HG03442 (cell line): ENCODE results near the gene WDFY2.
A peak's percentile ranks its signal among the peaks of the same experiment; 100 is the strongest.

Source experiments
- ATAC-seq: cut with Tn5 transposase; IDR thresholded peaks from one replicate; pipeline ENCODE4 v1.9.1; 2021; ENCODE audit warnings: mild to moderate bottlenecking, moderate library complexity; ENCODE audit not compliant: unreplicated experiment

WDFY2 gene

DNA sequence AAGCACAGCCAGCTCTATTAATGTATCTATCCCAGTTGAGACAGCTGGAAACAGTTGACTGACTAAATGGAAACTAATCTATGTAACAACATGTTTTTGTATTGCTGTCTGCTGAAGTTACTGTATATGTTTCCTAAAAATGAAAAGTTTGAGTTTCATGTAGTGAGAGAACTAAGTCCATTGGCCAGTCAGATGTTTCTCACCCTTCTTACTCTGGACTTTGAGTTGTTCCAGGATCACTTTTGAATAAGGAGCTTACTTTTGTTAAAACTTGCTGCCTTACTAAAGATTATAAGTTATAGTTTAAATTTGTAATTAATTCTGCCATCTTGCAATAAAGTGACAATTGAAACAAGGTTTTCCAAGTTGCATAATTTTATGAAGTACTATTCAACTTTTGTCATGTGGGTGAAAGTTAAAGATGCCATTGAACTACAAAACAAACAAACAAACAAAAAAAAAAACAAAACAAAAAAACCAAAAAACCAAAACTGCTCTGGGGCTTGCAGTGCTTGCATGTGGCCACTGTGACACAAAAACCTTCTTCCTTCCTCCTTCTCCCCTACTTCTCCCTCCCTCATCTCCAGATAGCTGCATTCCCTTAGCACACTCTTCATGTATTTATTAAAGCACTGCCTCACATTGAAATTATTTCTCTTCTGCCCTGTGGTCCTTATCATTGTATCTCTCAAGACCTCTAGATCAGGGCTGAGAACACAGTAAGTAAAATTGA is 15.3 kb downstream of the WDFY2 start:
- ATAC-seq = no peak

DNA sequence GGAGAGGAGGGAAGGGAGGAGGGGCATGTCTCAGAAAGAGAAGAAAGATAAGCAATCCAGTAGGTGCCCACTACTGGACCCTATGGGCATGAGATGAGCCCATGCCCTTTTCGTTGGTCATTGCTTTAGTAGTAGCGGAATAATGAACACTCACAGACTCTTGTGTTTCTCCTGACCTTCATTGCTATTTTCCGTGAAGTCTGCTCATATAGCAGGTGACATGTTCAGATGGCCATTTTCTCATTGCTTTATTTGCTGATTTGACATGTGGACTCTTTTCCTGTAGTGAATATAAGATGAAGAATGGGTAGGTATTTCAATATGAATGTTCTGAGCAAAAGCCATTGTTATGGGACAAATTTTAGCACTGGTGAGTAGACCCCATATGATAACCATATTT is 16.4 kb downstream of the WDFY2 start:
- ATAC-seq = no peak

GRCh38 chr13:51601601-51602565 is 17.6 kb downstream of the WDFY2 start:
- no peak for ATAC-seq

DNA sequence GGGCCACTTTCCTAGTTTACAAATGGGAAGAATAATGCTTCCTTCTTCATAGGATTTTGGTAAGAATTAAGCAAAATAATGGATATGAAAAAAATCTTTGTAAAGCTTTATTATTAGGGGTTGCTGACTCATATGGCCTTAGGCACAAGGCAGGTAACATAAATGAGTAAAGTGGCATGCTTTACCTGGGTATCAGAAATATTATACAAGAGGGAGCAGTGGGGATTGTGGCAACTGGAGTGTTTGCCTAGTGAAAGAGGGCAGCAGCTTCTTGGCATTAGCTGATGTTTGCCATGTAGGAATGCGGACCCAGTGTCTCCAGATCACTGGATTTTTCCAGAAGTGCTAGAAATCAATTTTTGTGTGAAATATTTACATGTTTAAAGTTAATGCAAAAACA is 19.5 kb downstream of the WDFY2 start:
- ATAC-seq = no peak

DNA sequence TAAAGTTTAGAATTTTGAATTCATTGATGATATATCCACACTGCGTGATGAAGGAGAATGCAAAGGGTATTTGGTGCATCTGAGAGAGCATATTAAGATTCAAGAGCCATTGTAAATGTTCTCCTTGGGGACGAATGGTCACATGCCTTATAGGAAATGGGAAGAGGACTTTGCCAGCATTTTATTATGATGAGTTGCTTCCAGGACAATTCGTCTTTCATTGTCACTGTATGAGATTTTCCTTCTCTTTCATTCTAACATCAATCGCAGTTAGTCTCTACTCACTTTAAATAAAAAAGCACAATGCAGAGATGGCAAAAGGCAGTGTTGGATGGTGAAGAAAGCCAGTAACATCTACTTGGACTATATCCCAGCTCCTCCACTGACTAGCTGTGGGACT is 21.4 kb downstream of the WDFY2 start:
- no peak for ATAC-seq

- ATAC-seq = no peak
Measured at GRCh38 chr13:51607165-51607564, 22.9 kb downstream of the WDFY2 start.

DNA sequence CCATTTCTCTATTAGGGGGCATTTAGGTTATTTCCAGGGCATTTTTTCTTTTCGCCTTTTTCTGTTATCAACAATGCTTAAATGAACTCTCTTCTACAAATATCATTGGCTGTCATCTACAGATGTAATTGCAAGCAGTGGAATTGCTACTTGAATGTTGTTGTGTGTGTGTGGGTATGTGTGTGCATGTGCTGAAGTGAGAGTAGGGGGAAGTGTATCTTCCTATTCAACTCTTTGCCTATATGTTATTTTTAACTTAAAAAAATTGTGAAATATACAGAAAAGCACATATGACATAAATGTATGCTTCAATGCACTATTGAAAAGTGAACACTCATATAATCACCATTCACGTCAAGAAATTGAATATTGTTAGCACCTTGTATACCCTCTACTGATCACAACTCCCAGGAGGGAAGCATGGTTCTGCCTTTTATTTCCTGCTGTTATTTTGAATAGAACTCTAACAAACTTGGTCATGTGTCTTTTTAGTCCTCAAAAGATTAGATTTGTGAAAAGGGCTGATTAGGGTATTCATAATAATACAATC is 24.7 kb downstream of the WDFY2 start:
- no peak for ATAC-seq

DNA sequence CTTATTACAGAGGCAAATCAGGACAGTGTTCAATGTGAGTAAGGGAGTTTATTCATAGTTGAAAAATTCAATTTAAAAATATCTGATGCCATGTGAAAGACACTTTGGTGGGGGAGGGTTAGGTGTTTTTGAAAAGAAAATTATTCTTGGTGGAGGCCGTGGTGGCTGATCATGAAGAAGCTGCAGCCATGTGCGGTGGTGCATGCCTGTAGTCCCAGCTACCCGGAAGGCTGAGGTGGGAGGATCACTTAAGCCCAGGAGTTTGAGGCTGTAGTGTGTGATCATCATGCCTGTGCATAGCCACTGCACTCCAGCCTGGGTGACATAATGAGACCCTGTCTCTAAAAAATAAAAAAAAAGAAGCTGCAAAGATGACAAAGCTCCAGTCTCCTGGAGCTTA is 28.6 kb downstream of the WDFY2 start:
- no peak for ATAC-seq

- ATAC-seq = no peak
Measured at GRCh38 chr13:51613535-51613934, 29.3 kb downstream of the WDFY2 start.

DNA sequence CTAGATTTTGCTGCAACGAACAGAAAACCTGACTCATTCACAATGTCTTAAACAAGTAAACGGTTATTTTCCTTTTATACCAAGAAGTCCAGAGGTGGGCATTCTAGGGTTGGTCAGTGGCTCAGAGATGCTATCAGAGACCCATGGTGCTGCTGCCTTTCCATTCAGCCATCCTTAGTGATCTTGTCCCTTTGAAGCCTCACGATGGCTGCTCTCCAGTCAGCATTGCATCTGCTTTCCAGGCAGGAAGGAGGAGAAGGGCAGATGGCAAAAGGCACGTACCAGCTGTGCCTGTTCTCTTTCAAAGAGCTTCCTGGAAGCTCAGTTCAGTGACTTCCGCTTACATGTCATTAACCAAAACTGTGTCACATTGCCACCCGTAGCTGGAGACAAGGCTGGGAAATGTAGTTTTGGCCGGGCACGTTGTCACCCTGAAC is 30.1 kb downstream of the WDFY2 start:
- ATAC-seq = peak; percentile 81

DNA sequence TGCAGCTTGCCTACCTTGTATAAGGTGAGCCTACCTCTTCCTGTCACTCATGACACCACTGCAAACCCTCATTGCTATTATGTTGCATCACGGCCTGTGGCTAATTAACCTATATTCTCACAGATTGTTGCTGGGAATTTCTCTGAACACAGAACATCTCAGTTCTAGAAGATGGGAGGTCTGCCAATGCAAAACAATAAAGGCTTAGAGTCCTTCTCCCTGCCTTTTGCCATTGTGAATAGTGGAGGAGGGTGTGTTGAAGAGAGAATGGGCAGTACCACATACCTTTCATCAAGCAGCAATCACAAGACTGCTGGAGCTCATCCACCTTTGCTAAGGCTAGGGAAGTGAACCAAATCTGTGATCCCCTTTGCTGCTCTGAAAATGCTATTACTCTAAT is 34.4 kb downstream of the WDFY2 start:
- ATAC-seq = no peak

DNA sequence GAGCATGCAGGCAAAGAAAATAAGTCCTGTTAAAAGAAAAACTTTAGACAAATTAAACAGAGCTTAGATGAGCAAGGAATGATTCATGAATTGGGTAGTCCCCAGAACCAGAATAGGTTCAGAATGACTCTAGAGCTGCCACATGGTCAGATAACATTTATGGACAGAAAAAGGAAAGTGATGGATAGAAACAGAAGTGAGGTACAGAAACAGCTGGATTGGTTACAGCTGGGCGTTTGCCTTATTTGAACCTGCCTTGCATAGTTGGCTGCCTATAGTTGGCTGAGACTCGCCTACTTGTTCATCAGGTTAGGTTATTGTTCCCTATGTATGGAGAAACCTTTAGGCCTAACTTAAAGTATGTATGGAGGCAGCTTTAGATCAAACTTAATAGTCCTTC is 35.4 kb downstream of the WDFY2 start:
- ATAC-seq = peak; percentile 48

DNA sequence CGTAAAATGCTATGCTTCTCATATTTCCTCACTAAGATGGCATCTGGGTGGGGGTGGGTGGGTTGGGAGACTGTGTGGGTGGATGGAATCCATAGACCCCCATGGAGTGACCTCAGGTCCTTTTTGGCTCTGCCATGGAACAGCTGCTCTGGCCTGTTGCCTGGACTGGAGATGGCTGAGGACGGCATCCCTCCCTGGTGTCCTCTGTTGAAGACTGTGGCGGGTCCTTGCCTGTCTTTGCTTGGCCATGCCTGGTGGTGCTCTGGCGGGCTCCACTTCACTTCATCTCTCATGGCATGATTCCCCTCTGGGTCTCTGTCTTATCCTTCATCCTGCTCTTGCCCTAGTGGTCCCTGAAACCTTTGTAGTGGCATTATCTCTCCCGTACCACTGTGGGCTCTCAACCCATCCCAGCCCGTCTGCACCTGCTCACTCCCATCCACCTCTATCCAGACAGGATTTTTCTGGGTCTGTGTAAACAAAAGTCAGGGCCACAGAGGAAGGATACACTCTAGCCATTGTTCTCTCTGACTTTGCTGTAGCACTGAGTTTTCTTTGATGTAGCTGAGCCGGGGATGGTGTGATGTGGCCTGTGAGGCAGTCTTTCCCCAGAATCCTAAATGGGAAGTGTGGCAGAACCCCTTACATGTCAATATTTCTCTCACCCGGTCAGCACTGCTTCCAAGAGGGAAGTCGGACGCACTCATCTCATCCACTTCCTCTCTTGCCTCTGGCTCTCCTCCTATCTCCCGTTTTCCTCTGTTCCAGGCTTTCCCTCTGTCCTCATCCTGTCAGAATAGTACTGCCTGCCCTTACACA is 36.1 kb downstream of the WDFY2 start:
- no peak for ATAC-seq

DNA sequence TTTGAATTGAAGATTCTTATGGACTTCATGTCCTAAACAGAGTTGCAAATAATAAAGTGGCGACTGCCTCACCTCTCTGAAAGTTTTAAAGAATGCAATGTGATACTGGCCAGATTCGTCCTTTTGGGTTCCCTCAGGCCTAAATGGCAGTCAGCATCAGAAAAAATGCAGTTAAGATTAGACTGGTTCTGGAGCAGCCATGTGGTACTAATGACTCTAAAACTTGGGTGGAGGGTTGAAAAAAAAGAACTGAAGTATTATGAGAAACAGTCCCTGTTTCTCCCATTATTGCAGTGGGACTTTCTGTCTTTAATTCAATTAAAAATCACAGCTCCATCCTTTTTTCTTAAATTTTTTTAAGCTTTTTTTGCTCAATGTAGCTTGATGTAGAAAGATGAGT is 37.3 kb downstream of the WDFY2 start:
- ATAC-seq = no peak

DNA sequence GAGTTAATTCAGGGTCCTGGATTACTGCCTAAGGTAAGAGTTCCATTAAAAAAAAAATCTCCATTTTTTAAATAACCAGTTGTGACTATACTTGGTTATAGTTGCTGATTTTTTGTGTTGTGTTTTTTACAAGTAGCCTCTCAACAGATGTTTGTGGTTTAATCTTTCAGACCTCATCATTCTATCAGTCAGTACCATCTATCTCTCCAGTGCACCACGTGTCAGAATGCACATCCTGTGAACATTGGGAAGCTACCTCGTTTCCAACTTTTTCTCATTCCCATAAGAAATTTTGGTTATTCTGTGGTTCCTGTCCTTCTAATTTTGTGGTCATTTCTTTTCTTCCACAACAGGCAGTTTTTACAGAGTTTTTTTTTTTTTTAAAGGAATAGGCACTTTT is 39.2 kb downstream of the WDFY2 start:
- no peak for ATAC-seq

GRCh38 chr13:51624207-51624606 is 39.9 kb downstream of the WDFY2 start:
- no peak for ATAC-seq

DNA sequence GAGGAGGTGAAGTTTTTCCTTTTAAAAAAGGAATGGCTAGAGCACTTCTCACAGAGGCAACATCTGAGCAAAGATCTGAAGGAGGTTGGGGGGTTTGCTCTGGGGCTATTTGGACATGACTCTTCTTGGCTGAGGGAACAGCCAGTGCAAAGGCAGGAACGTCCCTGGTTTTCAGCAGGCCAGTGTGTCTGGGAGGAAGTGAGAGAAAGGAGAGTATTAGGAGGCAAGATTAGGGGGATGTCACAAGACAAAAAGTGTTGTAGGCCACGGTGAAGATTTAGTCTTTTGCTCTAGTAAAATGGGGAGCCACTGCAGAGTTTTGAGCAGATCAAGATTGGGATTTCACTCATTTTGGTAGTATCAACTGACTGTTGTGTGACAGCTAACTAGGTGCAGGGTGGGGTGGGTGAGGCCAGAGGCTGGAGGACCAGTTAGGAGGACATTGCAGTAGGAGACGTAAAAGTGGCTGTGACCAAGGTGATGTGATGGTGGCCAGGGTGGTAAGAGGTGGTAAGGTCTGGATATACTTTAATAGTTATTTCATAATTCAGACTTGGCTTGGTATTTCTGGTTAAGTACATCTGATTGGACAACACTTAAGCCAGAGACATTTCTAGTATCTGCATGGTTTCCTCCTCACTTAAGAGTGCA is 40.6 kb downstream of the WDFY2 start:
- no peak for ATAC-seq

DNA sequence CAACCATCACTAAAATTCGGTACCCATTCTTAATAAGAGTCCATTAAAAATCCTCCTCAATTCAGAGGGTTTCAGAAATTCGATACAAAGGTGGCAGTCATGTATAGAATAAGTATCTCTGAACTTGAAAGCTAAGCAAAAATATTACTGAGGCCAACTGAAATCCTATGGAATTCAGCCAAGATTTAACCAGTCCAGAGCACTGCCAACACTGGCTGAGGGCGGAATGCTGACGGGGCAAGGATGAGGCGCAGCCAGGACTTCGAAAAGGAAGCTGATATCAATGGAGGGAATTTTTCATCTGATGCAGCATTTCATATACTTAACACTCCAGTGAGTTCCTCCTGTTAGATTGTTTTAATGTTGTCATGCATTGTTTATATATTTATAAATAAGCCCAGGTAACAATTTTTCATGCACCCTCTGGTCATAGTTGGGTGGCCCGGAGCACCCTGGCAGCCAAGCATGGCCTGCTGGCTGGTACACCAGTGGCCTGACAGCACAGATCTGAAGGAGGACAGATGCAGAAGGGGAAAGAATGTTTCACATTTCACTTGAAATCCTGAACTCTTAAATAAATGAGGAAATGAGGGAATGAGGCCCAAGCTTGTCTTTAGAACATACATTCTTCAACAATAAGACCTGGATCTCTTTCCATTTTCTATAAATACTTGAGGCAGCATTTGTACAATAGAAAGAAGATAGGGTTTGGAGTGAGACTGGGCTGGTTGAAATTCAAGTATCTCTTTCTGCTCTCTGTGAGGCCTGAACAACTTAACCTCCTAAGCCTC is 41.5 kb downstream of the WDFY2 start:
- no peak for ATAC-seq

DNA sequence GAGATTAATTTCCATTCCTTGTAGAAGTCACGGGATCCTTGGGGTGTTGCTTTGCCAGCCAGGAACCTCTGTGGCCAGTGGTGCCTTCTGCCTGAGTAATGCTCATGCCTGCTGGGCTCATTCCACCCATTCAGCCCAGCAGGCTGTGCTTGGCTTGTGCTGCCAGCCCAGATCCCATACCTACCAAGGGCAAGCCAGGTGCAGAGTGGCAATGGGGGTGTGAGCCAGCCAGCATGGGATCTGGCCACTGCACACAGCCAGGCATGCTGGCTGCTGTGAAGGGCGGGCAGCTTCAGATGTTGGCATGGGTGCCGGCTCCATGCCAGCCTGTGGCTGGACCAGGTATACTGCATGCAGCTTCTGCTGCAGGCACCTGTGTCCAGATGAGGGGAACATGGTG is 42.5 kb downstream of the WDFY2 start:
- no peak for ATAC-seq
